GM21515 (cell line): ENCODE measurements around the gene DLG2.

ENCODE experiments used
- ATAC-seq: cut with Tn5 transposase; IDR thresholded peaks from one replicate; pipeline ENCODE4 v1.9.1; 2021; ENCODE audit not compliant: unreplicated experiment

Gene DLG2

DNA sequence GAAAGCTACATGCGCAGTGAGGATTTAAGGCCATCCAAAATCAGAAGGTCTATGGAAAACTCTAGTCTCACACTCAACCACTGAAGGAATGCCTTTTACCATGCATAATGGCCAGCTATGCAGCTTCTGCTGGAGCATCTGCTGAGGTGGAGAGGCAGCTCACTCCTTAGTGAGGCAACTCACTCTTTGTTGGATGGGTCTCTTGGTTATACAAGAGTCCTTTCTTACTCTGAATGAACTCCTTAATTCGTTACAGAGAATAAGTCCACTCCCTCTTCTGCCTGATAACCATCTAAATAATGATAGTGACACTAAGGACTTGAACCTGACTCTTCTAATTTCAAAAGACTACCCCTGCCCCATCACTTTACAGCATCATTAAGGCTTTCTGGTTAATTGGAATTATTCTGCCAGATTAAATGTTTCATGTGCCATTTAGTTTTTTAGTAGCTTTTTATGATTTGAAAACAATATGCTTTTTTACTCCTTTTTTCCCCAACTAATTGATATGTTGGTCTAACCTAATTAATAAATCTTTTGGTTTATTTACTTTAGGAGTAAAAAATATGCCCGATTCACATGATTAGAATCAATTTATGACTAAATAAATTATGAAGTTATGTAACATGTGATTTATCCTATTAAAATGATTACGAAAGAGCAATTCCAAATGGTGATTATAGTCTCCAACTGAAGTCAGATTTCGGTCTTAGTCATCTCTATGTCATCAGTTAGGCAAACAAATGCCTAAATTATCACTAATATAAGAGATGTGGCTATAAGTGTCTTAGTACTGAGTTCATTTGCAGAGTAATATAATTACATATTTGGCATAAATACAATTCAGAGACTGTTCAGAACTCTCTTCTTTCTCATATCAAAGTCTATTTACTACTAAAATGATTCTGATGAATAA is 2054.3 kb downstream of the DLG2 start:
- no peak for ATAC-seq

GRCh38 chr11:83571302-83571701 is 2055.8 kb downstream of the DLG2 start:
- no peak for ATAC-seq

- ATAC-seq, result no peak
Observed at GRCh38 chr11:83569134-83569805, 2057.9 kb downstream of the DLG2 start.

DNA sequence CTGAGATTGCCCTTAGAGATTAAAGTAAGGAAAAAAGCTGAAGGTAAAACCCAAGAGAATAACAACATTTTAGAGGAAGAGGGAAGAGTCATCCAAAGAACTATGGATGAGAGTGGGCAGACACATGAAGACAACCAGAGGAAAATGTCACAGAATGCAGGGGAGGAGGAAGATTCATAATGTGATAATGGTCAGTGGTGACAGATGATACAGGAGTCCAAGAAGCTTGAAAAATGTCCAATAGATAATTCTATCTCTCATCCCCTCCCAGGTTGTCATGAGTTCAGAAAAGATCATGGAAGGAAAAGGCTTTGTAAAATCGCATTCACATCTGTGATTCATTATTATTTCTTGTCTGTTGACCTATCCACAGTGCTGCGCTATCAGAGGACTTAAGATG is 2058.6 kb downstream of the DLG2 start:
- ATAC-seq, result no peak

DNA sequence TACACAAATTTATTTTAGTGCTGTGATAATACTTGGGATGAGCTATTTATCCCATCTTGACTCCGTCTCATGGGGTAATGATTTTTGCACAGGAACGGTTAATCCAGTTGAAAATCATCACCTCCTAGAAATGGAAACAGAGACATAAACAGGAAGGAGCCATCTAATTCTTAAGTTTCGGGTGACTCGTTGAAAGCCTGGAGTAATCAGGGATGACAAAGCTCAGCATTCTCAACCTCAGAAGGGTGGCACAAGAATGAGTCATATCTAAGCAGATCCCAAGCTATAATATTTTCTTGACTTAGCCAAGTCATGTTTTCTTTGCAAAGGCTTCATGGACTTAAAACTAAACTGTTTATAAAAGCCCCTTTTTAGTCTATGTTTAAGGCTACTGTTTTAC is 2060.2 kb downstream of the DLG2 start:
- ATAC-seq, result no peak

DNA sequence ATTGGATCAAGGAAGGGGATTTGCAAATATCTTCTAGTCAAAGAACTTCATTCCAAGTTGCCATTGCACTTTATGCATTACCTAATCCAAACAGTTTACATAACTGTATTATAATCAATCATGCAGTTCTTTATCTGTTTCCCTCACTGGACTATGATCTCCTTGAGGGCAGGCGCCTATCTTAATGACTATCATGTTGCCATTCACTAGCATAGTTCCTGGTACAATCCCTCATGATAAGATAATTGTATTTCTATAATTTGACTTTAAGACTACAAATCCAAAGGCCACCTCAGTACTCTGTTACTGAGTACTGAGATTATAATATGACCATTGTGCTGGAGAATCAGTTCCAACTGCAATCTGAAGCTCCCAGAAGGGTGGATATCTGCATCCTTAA is 2062.3 kb downstream of the DLG2 start:
- ATAC-seq, result no peak

- no peak for ATAC-seq
Observed at GRCh38 chr11:83558281-83558680, 2068.9 kb downstream of the DLG2 start.

GRCh38 chr11:83557653-83558052 is 2069.5 kb downstream of the DLG2 start:
- ATAC-seq, result no peak

- no peak for ATAC-seq
Observed at GRCh38 chr11:83554876-83555275, 2072.3 kb downstream of the DLG2 start.

DNA sequence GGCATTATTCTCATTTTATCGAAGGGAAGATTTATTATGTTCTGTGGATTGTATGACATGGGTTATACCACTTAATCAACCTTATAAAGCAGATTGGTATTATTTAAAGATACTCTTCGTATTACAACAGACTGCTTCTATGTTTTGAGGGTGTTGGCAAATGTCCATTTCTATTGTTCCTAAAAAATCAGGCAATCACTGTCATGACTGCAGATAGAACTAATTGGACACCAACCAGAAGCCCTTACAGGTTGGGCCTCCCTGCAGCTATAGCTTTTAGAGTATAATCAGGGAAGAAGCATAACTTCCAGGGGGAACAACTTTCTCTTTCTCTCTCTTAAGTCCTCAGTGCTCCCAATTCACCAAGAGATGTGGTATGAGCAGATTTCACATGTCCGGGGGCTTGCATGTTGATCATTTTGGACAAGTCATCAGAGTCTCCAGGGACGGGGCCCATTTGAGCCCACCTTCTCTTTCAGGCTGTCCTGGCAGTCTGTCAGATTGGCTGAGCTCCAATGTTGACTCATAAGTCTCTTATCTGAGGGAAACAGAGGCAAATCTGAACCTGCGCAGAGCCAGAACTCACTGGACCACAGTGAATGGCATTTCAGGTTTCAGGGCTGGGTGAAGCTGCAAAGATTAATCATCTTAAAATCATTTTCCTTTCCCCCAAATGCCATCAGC is 2077.0 kb downstream of the DLG2 start:
- ATAC-seq, result no peak

GRCh38 chr11:83546368-83546767 is 2080.8 kb downstream of the DLG2 start:
- ATAC-seq, result no peak

- no peak for ATAC-seq
Observed at GRCh38 chr11:83545494-83546260, 2081.5 kb downstream of the DLG2 start.

- no peak for ATAC-seq
Observed at GRCh38 chr11:83544846-83545245, 2082.3 kb downstream of the DLG2 start.

DNA sequence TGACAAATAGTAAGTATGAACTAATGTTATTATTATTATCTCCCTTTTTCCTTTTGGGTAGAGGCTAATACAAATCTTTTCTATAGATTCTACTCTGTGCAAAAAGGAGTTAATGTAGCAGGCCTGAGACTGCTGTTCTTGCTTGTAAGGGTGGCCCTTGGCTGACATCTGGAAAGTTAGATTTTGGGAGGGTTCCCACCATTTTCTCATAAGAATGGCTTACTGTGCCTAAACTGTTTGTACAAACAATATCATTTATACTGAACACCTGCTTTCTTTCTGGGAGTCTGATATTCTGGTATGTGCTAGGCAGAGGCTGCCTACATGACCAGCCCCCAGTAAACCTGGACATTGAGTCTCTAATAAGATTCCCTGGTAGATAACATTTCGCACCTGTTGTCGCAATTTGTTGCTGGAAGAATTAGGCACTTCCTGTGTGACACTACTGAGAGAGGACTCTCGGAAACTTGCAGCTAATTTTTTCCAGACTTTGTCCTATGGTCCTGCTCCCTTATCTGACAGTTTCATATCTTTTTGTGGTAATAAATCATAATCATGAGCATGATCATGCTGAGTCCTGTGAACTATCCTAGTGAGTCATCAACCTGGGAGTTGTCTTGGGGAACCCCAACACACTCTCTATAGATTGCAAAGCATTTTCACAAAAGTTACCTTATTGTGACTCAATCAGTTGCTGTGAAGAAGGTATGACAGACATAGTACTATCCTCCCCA is 2083.3 kb downstream of the DLG2 start:
- no peak for ATAC-seq

DNA sequence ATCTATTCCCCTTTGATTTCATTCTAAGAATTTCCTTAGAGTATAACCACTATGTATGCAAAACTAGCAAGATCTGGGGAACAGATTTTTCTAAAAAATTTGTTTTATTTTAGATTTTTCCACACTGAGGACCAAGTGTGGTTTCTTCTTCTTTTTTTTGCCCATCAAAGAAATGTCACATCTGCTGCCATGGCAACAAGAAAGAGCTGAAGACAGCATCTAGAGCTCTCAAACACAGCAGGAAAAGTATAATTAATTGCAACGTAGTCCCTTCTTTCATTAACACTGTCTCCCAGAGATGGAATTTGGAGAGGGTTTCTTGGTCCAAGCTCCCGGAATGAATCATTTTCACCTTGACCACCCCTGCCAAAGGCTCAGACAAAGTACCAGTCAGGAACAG is 2084.3 kb downstream of the DLG2 start:
- ATAC-seq, result no peak

DNA sequence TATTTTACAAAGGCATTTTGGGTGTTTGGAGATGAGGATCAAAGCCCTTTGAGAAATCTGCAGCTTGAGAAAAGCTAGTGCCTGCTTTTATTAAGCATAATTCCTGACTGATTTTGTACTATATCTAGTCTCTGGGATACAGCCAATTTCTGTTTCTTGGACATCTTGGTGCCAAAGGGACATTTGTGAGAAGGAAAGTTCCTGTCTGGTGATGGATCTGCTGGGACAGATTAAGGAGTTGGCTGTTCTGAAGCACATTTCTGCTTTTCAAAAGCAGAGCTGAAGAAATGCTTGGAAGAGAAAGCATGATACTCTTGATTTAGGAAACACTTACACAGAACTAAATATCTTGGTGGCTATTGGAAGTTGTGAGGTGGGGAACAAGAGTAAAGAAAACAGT is 2086.4 kb downstream of the DLG2 start:
- ATAC-seq, result no peak

DNA sequence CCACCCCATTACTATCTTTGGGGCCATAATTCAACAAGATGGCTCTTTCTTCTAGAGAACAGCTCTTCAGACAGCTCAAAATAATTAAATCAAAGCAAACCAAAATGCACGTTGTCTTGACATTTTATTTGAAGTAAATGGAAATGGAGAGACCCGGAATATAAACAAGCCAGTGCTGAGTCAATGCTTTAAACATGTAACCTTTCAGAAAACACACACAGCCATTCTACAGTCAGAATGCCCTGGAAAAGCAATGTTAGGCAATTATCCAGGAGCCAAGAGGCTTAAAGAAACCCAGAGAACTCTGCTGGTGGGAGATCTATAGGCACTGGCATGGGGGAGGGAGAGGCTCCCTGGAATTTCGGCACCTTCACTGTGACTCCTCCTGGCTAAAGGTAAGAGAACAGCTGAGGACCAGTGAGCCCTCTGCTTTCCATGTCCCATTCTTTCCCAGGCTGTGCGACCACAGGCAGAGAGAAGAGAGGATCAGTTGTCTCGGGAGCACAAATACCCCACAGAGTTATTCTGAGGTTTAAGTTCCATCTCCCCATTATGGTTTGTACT is 2086.9 kb downstream of the DLG2 start:
- ATAC-seq, result no peak

GRCh38 chr11:83538286-83538685 is 2088.9 kb downstream of the DLG2 start:
- no peak for ATAC-seq

DNA sequence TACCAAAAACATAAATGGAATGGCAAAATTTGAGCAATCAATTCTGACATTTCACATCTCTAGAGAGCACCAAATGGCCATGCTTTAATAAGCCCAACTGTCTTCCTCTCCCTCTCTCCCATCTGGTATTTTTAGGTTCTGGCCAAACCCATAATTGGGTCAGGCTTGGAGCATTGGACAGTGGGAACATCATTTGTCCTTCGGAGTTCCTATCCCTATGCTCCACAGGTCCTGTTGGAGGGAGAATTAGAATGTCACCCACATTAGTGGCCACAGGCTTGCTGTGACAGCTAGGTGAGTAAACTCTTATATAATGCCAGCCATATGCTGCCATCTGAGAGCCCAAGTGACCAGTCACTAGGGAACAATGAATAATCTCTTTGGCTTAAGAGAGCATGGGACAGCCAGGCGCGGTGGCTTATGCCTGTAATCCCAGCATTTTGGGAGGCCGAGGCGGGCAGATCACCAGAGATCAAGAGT is 2090.0 kb downstream of the DLG2 start:
- no peak for ATAC-seq

DNA sequence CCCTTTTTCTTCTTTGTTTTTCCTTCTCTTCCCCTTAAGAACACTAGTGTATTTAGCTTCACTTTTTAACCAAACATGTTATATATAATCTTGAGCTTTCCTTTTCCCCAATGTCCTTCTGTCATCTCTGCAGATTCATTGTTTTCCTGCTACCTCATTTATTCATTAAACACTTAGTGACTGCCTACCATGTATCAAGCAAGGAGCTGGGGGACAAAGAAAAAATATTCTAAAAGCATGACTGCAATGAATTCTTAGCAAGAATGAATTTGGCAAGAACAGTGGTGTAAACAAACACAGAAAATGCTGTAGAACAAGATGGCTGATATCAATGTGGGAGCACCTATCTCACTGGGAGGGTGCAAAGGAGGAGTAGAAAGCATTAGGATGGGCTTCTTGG is 2094.0 kb downstream of the DLG2 start:
- no peak for ATAC-seq
